HepG2 (cell line): ENCODE data around the gene MRPS34. TPM values are rescaled to one million over a fixed set of nuclear protein-coding genes. Genes with fewer than 3 reads are reported as not detected.
A peak's percentile ranks its signal among the peaks of the same experiment; 100 is the strongest.

Experiments
- ATAC-seq: fragments of 200-7000 bp; cut with Tn5 transposase; 3 replicates; pipeline ENCODE4 v1.9.1; 2020; ENCODE audit warnings: mild to moderate bottlenecking, moderate library complexity
- BruUV-seq: library from RNA; stranded (reverse); fragments of 400-500 nt; replicated peaks from 2 replicates; lab custom pipeline; 2021; lab: Mats Ljungman, UMichigan
- CTCF ChIA-PET: fragments of 300-600 bp; formaldehyde crosslinking; extraction: SDS; loops from one replicate; lab custom pipeline; 2021; ENCODE audit warnings: low total read pairs, inconsistent platforms, low intra/inter-chr PET ratio; lab: Yijun Ruan, JAX
- POLR2A ChIA-PET: fragments of 350-600 bp; sonication (Branson Sonifier 250); formaldehyde crosslinking; loops from one replicate; lab custom pipeline; 2020; ENCODE audit warnings: antibody characterized with exemption, inconsistent platforms; lab: Yijun Ruan, JAX
- DNase-seq: peaks from one replicate; pipeline ENCODE4 v3.0.0-alpha.2; 2015; ENCODE audit warnings: low spot score
- FAIRE-seq: peaks from 3 replicates; lab custom pipeline; 2011; peaks lifted over from hg19 to GRCh38; lab: Jason Lieb, UNC
- H2AFZ ChIP-seq: one replicate; pipeline ENCODE4 v1.6.1; 2011; ENCODE audit warnings: low read length, inconsistent platforms
- H3K27ac ChIP-seq: fragments of 300-600 bp; 3 replicates; pipeline ENCODE4 v1.8.0; 2011; ENCODE audit warnings: mixed run types, mild to moderate bottlenecking, mixed read lengths, low read length, inconsistent platforms; ENCODE audit not compliant: insufficient read depth; ENCODE audit errors: extremely low read length
- H3K27me3 ChIP-seq, 2 experiments: fragments of 200-600 bp in 1 of 2; 2 replicates in 1 of 2; 3 replicates in 1 of 2; pipeline versions ENCODE4 v1.6.0 to v1.8.0; 2011; ENCODE audit warnings: low read length in 2 of 2, mild to moderate bottlenecking in 2 of 2, moderate library complexity in 2 of 2, inconsistent platforms in 1 of 2; ENCODE audit not compliant: insufficient read depth in 2 of 2, control insufficient read depth in 1 of 2
- H3K36me3 ChIP-seq, 2 experiments: fragments of 200-600 bp in 1 of 2; replicated peaks in 1 of 2; 2 replicates in 1 of 2; 3 replicates in 1 of 2; pipeline versions ENCODE4 v1.5.1 to v1.8.0; 2011; ENCODE audit warnings: low read length in 2 of 2, inconsistent platforms in 1 of 2; ENCODE audit not compliant: insufficient read depth in 2 of 2, control insufficient read depth in 1 of 2
- H3K4me1 ChIP-seq: 2 replicates; pipeline ENCODE4 v1.5.1; 2012; ENCODE audit warnings: low read length, inconsistent platforms; ENCODE audit not compliant: insufficient read depth
- H3K4me2 ChIP-seq: 2 replicates; pipeline ENCODE4 v1.6.0; 2011; ENCODE audit warnings: low read depth, low read length, inconsistent platforms
- H3K4me3 ChIP-seq, 3 experiments: fragments of 200-600 bp in 1 of 3; sonication (generic), shearing (Covaris generic) in 1 of 3; replicated peaks in 1 of 3; 2 replicates each; pipeline ENCODE4 v1.5.1; 2011 to 2016; ENCODE audit warnings: low read length in 3 of 3, inconsistent platforms in 2 of 3, low read depth in 2 of 3, mild to moderate bottlenecking in 2 of 3, control low read depth in 1 of 3, mixed read lengths in 1 of 3; ENCODE audit not compliant: insufficient read depth in 1 of 3
- H3K79me2 ChIP-seq: one replicate; pipeline ENCODE4 v1.6.1; 2011; ENCODE audit warnings: low read length, inconsistent platforms; ENCODE audit not compliant: insufficient read depth
- H3K9ac ChIP-seq: 2 replicates; pipeline ENCODE4 v1.6.0; 2011; ENCODE audit warnings: mild to moderate bottlenecking, low read depth, low read length, inconsistent platforms; ENCODE audit not compliant: insufficient read depth
- H3K9me3 ChIP-seq: 2 replicates; pipeline ENCODE4 v1.5.1; 2012; ENCODE audit warnings: mild to moderate bottlenecking, low read length
- H4K20me1 ChIP-seq: 2 replicates; pipeline ENCODE4 v1.6.0; 2011; ENCODE audit warnings: inconsistent platforms, mild to moderate bottlenecking, low read length, moderate library complexity; ENCODE audit not compliant: insufficient read depth
- AGO2 ChIP-seq: fragments of 200-400 bp; formaldehyde crosslinking; optimal IDR thresholded peaks from 2 replicates; pipeline ENCODE3; 2017; ENCODE audit warnings: mild to moderate bottlenecking, low read depth, low read length, moderate library complexity
- FOXM1 ChIP-seq: sonication (generic); formaldehyde crosslinking; IDR thresholded peaks from 2 replicates; pipeline ENCODE4 v1.5.0; 2020; ENCODE audit warnings: missing genetic modification reagents
- KDM2A ChIP-seq: sonication (generic); formaldehyde crosslinking; IDR thresholded peaks from 2 replicates; pipeline ENCODE4 v1.4.0; 2020; ENCODE audit warnings: low read depth, missing genetic modification reagents, borderline replicate concordance
- MZF1 ChIP-seq: sonication (generic); formaldehyde crosslinking; IDR thresholded peaks from 2 replicates; pipeline ENCODE4 v1.8.1; 2023; ENCODE audit warnings: mild to moderate bottlenecking, missing genetic modification reagents, borderline replicate concordance
- PHF8 ChIP-seq: sonication (generic); formaldehyde crosslinking; IDR thresholded peaks from 2 replicates; pipeline ENCODE4 v1.5.0; 2020; ENCODE audit warnings: missing genetic modification reagents
- RAD21 ChIP-seq: fragments of 450-650 bp; formaldehyde crosslinking; IDR thresholded peaks from 2 replicates; pipeline ENCODE4 v1.5.0; 2020; ENCODE audit warnings: mild to moderate bottlenecking
- SATB2 ChIP-seq: sonication (generic); formaldehyde crosslinking; IDR thresholded peaks from 2 replicates; pipeline ENCODE4 v1.5.0; 2020; ENCODE audit warnings: missing genetic modification reagents
- SKI ChIP-seq: fragments of 450-650 bp; IDR thresholded peaks from one replicate; pipeline ENCODE4 v1.6.1; 2018; ENCODE audit warnings: mild to moderate bottlenecking; ENCODE audit not compliant: partially characterized antibody
- ZFP36L2 ChIP-seq: sonication (generic); formaldehyde crosslinking; IDR thresholded peaks from 2 replicates; pipeline ENCODE4 v1.4.0; 2020; ENCODE audit warnings: missing genetic modification reagents
- ZNF138 ChIP-seq: sonication (generic); formaldehyde crosslinking; IDR thresholded peaks from 2 replicates; pipeline ENCODE4 v1.5.0; 2020; ENCODE audit warnings: mild to moderate bottlenecking, low read depth, missing genetic modification reagents
- ZNF24 ChIP-seq: fragments of 450-650 bp; IDR thresholded peaks from 2 replicates; pipeline ENCODE4 v1.6.1; 2017; ENCODE audit warnings: antibody characterized with exemption, mild to moderate bottlenecking
- WGBS: methylation state at CpG from one replicate; pipeline ENCODE4 v1.1.6; 2017; ENCODE audit warnings: low lambda C conversion rate; 5-methylcytosine and 5-hydroxymethylcytosine counted together
- in situ Hi-C: cut with HindIII; loops from 2 replicates; pipeline ENCODE4 v1.10.0; 2017; ENCODE audit warnings: low pct_unique_long_range_greater_than_20kb; ENCODE audit not compliant: extremely low pct_ligation_motif_present
- intact Hi-C: fragments of 100-400 bp; cut with micrococcal nuclease; formaldehyde crosslinking; loops from one replicate; pipeline ENCODE4 v1.10.0; 2022; ENCODE audit not compliant: unreplicated experiment
- polyA plus RNA-seq, 8 experiments: library from polyadenylated mRNA; depleted of rRNA in 3 of 8; stranded (reverse) in 7 of 8; unstranded in 1 of 8; fragments of >200 nt; fragmentation: Illumina TruSeq in 4 of 8; extraction: Trizol in 4 of 8; gene quantifications; 2 replicates each; pipeline versions ENCODE4 v1.2.1 to v1.2.3, GENCODE V29; 2011 to 2016; ENCODE audit warnings: low read depth in 4 of 8, missing spikeins in 1 of 8, mixed read lengths in 1 of 8; ENCODE audit not compliant: insufficient read depth in 1 of 8
- total RNA-seq, 5 experiments: library from RNA; depleted of rRNA; stranded (reverse); fragments of >200 nt; fragmentation: Illumina TruSeq; extraction: Trizol; gene quantifications; 2 replicates each; pipeline ENCODE4 v1.2.3, GENCODE V29; 2016; ENCODE audit warnings: low read depth in 1 of 5
- TF ChIP-seq, protein P1 (sequence below): IDR thresholded peaks from 2 replicates; pipeline ENCODE4 v1.6.1; 2016; ENCODE audit warnings: missing compliant biosample characterization, missing genetic modification reagents, borderline replicate concordance
- TF ChIP-seq, protein P2 (sequence below): sonication (generic); formaldehyde crosslinking; IDR thresholded peaks from 2 replicates; pipeline ENCODE4 v1.5.0; 2020; ENCODE audit warnings: mild to moderate bottlenecking, missing genetic modification reagents, borderline replicate concordance

Gene MRPS34
- total and polyA plus RNA-seq, 2 of the 13 experiments (the other 11 are each of a cell fraction or from before 2014, with no cell fraction given): 63.5 to 131 TPM

DNA sequence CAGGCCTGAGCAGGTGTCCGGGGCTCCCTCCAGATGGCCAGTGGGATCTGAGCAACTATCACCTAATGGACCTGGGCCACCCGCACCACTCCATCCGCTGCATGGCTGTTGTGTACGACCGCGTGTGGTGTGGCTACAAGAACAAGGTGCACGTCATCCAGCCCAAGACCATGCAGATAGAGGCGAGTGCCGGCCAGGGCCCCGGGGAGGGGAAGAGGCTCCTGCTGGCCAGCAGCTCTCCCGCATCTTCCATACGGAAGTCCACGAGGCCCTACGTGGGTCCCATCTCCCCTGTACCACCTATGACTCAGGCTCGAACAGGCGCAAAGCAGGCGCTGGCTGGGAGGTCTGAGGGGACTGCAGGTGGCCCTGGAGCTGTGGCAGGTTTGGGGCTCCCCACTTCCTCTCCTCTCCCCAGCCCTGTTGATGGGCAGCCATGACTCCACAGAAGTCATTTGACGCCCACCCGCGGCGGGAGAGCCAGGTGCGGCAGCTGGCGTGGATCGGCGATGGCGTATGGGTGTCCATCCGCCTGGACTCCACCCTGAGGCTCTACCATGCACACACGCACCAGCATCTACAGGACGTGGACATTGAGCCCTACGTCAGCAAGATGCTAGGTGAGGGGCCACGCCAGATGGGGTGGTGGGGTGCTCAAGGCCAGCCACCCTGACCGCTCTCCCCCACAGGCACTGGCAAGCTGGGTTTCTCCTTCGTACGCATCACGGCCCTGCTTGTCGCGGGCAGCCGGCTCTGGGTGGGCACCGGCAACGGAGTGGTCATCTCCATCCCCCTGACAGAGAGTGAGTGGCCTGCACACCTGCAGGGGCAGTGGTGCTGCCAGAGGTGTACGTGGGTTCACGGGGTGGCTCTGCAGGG lies 5.6 kb downstream of the MRPS34 start:
- 96% methylated on average over 32 of the region's 42 CpGs for WGBS
- Histone ChIP-seq H3K4me3 (no peak overlapping the region), H3K36me3 (peaks cover 19 to 35% of the 10 kb centered on the region in 2 experiments; a peak in 4 of 5 replicates), H3K4me1 (no peaks in the 10 kb centered on the region), H3K79me2 (peaks cover 7% of the 10 kb centered on the region), H3K9ac (no peak overlapping the region), H2AFZ (no peak overlapping the region), H3K4me2 (no peak overlapping the region), H3K9me3 (no peaks in the 10 kb centered on the region), H3K27ac (no peak overlapping the region), H4K20me1 (no peaks in the 10 kb centered on the region), H3K27me3 (no peaks in the 10 kb centered on the region; a peak in 1 of 5 replicates)
- FAIRE-seq (no peak), DNase-seq (no peak), ATAC-seq (no peak)
- ChIA-PET POLR2A (interaction anchor here (2.7 kb wide), 1 partner anchor 15 kb away, joined by 7 read pairs; the partner anchor contains the start of genes NUBP2 and SPSB3), CTCF (no interaction called here)
- BruUV-seq: no TSS peak
- in situ Hi-C loops (no loop called here), intact Hi-C loops (no loop called here)
- TF ChIP-seq AGO2 (peak; percentile 50), SKI (no peak), PHF8 (CRISPR knock-in tag) (no peak)
- TF ChIP-seq, protein P1, sequence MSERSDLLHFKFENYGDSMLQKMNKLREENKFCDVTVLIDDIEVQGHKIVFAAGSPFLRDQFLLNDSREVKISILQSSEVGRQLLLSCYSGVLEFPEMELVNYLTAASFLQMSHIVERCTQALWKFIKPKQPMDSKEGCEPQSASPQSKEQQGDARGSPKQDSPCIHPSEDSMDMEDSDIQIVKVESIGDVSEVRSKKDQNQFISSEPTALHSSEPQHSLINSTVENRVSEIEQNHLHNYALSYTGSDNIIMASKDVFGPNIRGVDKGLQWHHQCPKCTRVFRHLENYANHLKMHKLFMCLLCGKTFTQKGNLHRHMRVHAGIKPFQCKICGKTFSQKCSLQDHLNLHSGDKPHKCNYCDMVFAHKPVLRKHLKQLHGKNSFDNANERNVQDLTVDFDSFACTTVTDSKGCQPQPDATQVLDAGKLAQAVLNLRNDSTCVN (CRISPR knock-in tag): no peak

DNA sequence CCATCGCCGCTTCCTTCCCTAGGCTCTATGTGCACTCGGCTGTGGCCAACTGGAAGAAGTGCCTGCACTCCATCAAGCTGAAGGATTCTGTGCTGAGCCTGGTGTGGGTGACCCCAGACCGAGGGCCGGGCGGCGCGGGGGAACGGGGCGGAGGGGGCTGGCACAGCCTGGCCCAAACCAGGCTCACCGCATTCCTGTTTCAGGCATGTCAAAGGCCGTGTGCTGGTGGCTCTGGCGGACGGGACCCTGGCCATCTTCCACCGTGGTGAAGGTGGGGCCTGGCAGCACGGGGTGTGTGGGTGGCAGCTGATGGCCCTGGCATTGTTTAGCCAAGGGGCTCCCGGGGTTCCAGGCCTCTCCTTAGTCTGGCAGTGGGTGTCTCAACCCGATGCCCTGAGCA lies 6.2 kb downstream of the MRPS34 start:
- ChIA-PET POLR2A (no interaction called here), CTCF (no interaction called here)
- Histone ChIP-seq H3K9me3 (no peaks in the 10 kb centered on the region), H3K4me2 (no peak overlapping the region), H3K4me3 (no peak overlapping the region), H3K27ac (no peak overlapping the region), H3K79me2 (peaks cover under 1% of the 10 kb centered on the region), H3K9ac (no peak overlapping the region), H3K4me1 (no peaks in the 10 kb centered on the region), H3K27me3 (no peaks in the 10 kb centered on the region), H3K36me3 (peaks cover 20 to 39% of the 10 kb centered on the region in 2 experiments; a peak in 4 of 5 replicates), H2AFZ (no peak overlapping the region), H4K20me1 (no peaks in the 10 kb centered on the region)
- BruUV-seq: no TSS peak
- intact Hi-C loops (no loop called here), in situ Hi-C loops (no loop called here)
- DNase-seq (no peak), ATAC-seq (no peak), FAIRE-seq (no peak)
- WGBS: 87% methylated on average over 3 of the region's 18 CpGs
- no peak for TF ChIP-seq SATB2 (CRISPR knock-in tag)
- TF ChIP-seq FOXM1 (CRISPR knock-in tag): no peak
- TF ChIP-seq MZF1 (CRISPR knock-in tag): no peak
- TF ChIP-seq, protein P2, sequence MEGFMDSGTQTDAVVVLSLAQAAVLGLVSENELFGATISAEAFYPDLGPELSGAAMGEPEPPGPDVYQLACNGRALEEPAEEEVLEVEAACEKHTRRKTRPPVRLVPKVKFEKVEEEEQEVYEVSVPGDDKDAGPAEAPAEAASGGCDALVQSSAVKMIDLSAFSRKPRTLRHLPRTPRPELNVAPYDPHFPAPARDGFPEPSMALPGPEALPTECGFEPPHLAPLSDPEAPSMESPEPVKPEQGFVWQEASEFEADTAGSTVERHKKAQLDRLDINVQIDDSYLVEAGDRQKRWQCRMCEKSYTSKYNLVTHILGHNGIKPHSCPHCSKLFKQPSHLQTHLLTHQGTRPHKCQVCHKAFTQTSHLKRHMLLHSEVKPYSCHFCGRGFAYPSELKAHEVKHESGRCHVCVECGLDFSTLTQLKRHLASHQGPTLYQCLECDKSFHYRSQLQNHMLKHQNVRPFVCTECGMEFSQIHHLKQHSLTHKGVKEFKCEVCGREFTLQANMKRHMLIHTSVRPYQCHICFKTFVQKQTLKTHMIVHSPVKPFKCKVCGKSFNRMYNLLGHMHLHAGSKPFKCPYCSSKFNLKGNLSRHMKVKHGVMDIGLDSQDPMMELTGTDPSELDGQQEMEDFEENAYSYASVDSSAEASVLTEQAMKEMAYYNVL (CRISPR knock-in tag): no peak
- no peak for TF ChIP-seq RAD21 (CRISPR knock-in tag)
- no peak for TF ChIP-seq ZNF138
- no peak for TF ChIP-seq KDM2A (CRISPR knock-in tag)
- TF ChIP-seq ZNF24: no peak
- no peak for TF ChIP-seq ZFP36L2 (CRISPR knock-in tag)
